ENCODE data around the gene PTPN3. TPM values are rescaled to one million over a fixed set of nuclear protein-coding genes. Genes with fewer than 3 reads are reported as not detected.

PTPN3 gene
- total RNA-seq, 6 experiments from 2014 or later = not detected

DNA sequence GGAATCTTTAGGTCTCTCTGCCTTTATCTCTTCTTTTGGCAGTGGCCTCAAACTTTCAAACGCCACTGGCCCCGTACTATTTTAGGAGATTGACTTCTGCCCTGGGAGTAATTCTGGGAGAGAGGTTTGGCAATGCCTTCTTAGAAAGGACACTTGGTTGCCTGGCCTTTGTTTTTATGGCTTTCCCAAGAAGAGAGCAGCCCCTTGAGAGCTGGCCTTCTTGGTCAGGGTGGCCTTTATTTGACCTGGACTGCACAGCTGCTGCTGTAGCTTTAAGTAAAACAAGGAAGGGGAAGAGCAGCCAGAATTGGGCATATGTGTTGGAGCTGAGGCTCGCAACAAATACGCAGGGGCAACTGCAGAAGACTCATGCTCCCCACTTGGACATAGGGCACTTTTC is 60.8 kb downstream of the PTPN3 start:
- Mint-ChIP-seq H3K27me3 (ENCODE audit: insufficient read depth) (peaks cover 24% of the 10 kb centered on the region), H3K4me1 (ENCODE audit: low read depth) (no peaks in the 10 kb centered on the region; the same call in 1 of the 2 replicates), H3K4me3 (no peak overlapping the region), H3K27ac (no peak overlapping the region), H3K9me3 (no peaks in the 10 kb centered on the region), H3K36me3 (ENCODE audit: low read depth) (no peaks in the 10 kb centered on the region)
- no peak for DNase-seq
- TF ChIP-seq, protein P1, sequence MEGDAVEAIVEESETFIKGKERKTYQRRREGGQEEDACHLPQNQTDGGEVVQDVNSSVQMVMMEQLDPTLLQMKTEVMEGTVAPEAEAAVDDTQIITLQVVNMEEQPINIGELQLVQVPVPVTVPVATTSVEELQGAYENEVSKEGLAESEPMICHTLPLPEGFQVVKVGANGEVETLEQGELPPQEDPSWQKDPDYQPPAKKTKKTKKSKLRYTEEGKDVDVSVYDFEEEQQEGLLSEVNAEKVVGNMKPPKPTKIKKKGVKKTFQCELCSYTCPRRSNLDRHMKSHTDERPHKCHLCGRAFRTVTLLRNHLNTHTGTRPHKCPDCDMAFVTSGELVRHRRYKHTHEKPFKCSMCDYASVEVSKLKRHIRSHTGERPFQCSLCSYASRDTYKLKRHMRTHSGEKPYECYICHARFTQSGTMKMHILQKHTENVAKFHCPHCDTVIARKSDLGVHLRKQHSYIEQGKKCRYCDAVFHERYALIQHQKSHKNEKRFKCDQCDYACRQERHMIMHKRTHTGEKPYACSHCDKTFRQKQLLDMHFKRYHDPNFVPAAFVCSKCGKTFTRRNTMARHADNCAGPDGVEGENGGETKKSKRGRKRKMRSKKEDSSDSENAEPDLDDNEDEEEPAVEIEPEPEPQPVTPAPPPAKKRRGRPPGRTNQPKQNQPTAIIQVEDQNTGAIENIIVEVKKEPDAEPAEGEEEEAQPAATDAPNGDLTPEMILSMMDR (IDR thresholded peaks at IDR 0.05) = no peak

DNA sequence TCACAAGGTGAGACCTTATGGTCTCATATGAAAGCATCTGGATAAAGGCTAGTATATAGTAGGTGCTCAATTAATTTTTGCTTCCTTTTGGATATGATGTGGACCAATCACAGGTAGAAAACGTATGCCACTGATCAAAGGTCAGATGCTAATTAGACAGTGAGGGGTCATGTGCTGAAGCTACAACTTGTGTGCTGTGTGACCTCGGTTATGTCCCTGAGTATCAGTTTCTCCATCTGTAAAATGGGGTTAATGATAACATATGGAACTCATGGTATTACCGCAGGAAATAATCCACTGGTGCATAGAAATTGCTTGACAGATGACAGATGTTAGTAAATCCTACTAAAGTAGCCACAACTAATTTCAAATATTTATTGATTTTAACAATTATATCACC is 62.0 kb downstream of the PTPN3 start:
- no peaks in the 10 kb centered on the region for H3K9me3 Mint-ChIP-seq
- H3K4me1 Mint-ChIP-seq (ENCODE audit: low read depth) = no peaks in the 10 kb centered on the region; the same call in 1 of the 2 replicates
- TF ChIP-seq, protein P1 (IDR thresholded peaks at IDR 0.05) = no peak

DNA sequence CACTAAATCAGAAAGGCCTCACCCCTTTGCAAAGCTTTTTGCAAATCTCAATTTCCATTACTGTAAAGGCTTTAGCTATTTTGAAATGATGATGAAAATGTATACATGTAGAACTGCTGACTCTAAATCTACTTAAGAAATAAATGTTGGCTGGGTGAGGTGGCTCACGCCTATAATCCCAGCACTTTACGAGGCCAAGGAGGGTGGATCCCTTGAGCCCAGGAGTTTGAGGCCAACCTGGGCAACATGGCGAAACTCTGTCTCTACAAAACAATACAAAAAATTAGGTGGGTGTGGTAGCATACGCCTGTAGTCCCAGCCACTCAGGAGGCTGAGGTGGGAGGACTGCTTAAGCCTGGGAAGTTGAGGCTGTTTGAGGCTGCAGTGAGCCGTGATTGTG is 64.6 kb downstream of the PTPN3 start:
- no peak overlapping the region for H3K27ac Mint-ChIP-seq
- H3K9me3 Mint-ChIP-seq = no peaks in the 10 kb centered on the region
- H3K4me1 Mint-ChIP-seq (ENCODE audit: low read depth) = no peaks in the 10 kb centered on the region
- H3K27me3 Mint-ChIP-seq (ENCODE audit: insufficient read depth) = peaks cover 26% of the 10 kb centered on the region
- TF ChIP-seq, protein P1 (IDR thresholded peaks at IDR 0.05) = no peak
- no peaks in the 10 kb centered on the region for H3K36me3 Mint-ChIP-seq (ENCODE audit: low read depth)
- H3K4me3 Mint-ChIP-seq = no peak overlapping the region
- no peak for DNase-seq

More for the DNA sequence above, 62.0 kb downstream of the PTPN3 start:
- no peak for DNase-seq
- Mint-ChIP-seq H3K36me3 (ENCODE audit: low read depth) (no peaks in the 10 kb centered on the region), H3K27ac (no peak overlapping the region), H3K4me3 (no peak overlapping the region), H3K27me3 (ENCODE audit: insufficient read depth) (peaks cover 24% of the 10 kb centered on the region)

DNA sequence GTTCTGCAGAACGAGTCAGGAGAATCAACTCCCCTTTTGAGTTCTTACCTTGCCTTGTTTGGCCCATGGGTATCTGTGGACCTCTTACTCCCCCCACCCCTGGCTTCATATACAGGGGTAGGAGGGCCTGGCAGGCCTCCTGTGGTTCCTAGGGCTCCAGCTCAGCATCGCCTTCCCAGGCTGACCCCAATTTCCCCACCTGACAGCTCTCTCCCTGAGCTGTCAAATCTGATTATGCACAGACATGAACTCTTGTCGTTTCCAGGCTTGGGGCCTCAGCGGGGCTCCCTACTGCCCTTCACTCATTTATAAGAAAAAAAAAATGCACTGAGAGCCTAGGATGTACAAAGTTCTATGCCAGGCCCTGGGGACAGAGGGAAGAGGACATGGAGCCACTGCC is 67.9 kb downstream of the PTPN3 start:
- Mint-ChIP-seq H3K4me3 (no peak overlapping the region), H3K9me3 (no peaks in the 10 kb centered on the region), H3K27ac (no peak overlapping the region), H3K36me3 (ENCODE audit: low read depth) (no peaks in the 10 kb centered on the region), H3K27me3 (ENCODE audit: insufficient read depth) (peaks cover 20% of the 10 kb centered on the region), H3K4me1 (ENCODE audit: low read depth) (no peaks in the 10 kb centered on the region)
- no peak for DNase-seq
- TF ChIP-seq, protein P1 (IDR thresholded peaks at IDR 0.05) = no peak

DNA sequence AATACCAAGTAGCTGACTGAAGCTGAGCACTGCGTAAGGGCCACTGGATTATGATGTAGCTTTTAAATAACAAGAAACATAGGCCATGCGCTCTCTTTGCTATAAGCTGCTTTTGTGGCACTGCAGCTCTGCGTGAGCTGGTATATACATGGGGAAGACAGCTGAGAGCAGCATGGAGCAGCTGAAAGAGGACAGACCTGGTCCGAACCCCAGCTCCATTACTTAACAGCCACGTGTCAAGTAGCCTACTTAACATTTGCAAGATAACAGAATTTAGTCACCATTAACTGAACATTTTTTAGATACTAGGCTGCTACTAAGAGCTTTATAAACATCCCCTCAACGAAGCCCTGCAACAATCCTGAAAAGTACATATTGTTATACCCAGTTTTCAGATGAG is 69.3 kb downstream of the PTPN3 start:
- H3K4me1 Mint-ChIP-seq (ENCODE audit: low read depth) = no peaks in the 10 kb centered on the region
- H3K36me3 Mint-ChIP-seq (ENCODE audit: low read depth) = no peaks in the 10 kb centered on the region
- H3K4me3 Mint-ChIP-seq = no peak overlapping the region
- H3K27ac Mint-ChIP-seq = no peak overlapping the region
- DNase-seq = no peak
- no peaks in the 10 kb centered on the region for H3K9me3 Mint-ChIP-seq
- TF ChIP-seq, protein P1 (IDR thresholded peaks at IDR 0.05) = no peak
- peaks cover 27% of the 10 kb centered on the region for H3K27me3 Mint-ChIP-seq (ENCODE audit: insufficient read depth)

DNA sequence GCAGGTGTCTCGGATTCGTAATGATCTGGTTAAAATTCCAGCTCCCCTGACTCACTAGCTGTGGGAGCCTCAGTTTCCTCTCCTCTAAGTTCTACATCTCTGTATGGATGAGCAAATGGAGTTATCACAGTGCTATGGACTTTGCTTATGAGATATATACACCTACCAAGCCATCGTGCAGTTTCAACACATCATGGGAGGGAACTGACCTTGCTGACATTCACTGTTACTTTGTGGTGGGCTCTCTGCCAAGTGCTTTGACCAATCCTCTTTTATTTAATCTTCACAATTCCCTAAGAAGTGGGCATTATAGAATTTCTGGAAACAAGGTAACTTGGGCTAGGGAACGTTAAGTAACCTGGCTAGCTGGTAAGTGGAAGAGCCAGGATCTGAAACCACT is 70.2 kb downstream of the PTPN3 start:
- Mint-ChIP-seq H3K36me3 (ENCODE audit: low read depth) (no peaks in the 10 kb centered on the region), H3K27ac (no peak overlapping the region), H3K4me1 (ENCODE audit: low read depth) (no peaks in the 10 kb centered on the region), H3K27me3 (ENCODE audit: insufficient read depth) (peaks cover 27% of the 10 kb centered on the region), H3K9me3 (no peaks in the 10 kb centered on the region), H3K4me3 (no peak overlapping the region)
- no peak for DNase-seq
- TF ChIP-seq, protein P1 (IDR thresholded peaks at IDR 0.05) = no peak
